Measurements from ENCODE around the gene C22orf15. TPM values are rescaled to one million over a fixed set of nuclear protein-coding genes. Genes with fewer than 3 reads are reported as not detected.

C22orf15 gene
- total RNA-seq, 1 experiment from 2014 or later = not detected

DNA sequence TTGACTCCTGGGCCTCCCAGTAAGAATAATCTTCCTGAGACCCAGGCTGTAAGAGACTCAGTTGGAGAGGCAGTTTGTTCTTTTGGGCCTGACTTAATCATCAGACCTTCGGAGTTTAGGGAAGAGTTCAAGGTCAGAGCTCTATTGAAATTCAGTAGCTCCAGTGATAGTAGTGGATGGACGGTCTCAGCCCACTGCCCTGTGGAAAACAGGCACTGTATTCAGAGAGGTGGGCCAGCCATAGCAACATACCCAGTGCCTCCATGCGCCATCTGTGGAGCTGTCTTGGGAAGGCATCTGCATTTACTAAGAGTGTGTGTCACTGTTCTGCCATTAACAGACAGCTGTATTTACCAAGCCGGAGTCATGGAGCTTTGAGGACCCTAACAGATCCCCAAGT lies 26.8 kb downstream of the C22orf15 start:
- Histone ChIP-seq H3K9me2 (ENCODE audit: insufficient read depth) (no peaks in the 10 kb centered on the region), H3K9me3 (ENCODE audit: control insufficient read depth in 1 of 2, insufficient read depth in 1 of 2, low read depth in 1 of 2, low read length in 2 of 2) (no peaks in the 10 kb centered on the region), H3K79me2 (ENCODE audit: insufficient read depth, low read length) (peaks cover 61% of the 10 kb centered on the region), H3K4me2 (ENCODE audit: low read length) (no peak overlapping the region), H3K36me3 (ENCODE audit: control insufficient read depth in 1 of 2, insufficient read depth in 2 of 2, low read length in 2 of 2) (peaks cover 4 to 7% of the 10 kb centered on the region in 2 experiments; a peak in 2 of 4 replicates), H2AFZ (ENCODE audit: low read depth, low read length, poor library complexity, severe bottlenecking) (no peak overlapping the region), H3K9ac (ENCODE audit: low read length) (no peak overlapping the region), H3K27me3 (ENCODE audit: insufficient read depth, low read length) (no peaks in the 10 kb centered on the region), H3K27ac (ENCODE audit: low read depth, low read length) (no peak overlapping the region), H3K4me1 (ENCODE audit: control insufficient read depth in 1 of 2, insufficient read depth in 2 of 2, low read length in 2 of 2) (peaks cover 9 to 21% of the 10 kb centered on the region in 2 experiments; a peak in 3 of 4 replicates), H4K20me1 (ENCODE audit: insufficient read depth) (peaks cover 8% of the 10 kb centered on the region; the same call in 1 of the 2 replicates), H3K4me3 (replicated peaks in 1 of 2; ENCODE audit: low read depth in 1 of 2, low read length in 2 of 2) (no peak overlapping the region)
- TF ChIP-seq RAD21 (IDR thresholded peaks at IDR 0.05; ENCODE audit: low read depth) (no peak), POLR2A (IDR thresholded peaks at IDR 0.05; ENCODE audit: borderline replicate concordance, extremely low read depth, insufficient read depth, insufficient read length) (no peak), SP1 (IDR thresholded peaks at IDR 0.05; ENCODE audit: low read depth) (no peak), JUND (IDR thresholded peaks at IDR 0.05) (no peak), SRF (IDR thresholded peaks at IDR 0.05; ENCODE audit: low read depth) (no peak), CEBPB (IDR thresholded peaks at IDR 0.05; ENCODE audit: low read depth) (no peak), CBX3 (IDR thresholded peaks at IDR 0.05; ENCODE audit: low read depth) (no peak), YY1 (IDR thresholded peaks at IDR 0.05; ENCODE audit: extremely low read depth, insufficient replicate concordance, low read depth, low read length) (no peak), REST (IDR thresholded peaks at IDR 0.05; ENCODE audit: low read depth) (no peak), SIN3A (IDR thresholded peaks at IDR 0.05; ENCODE audit: low read depth) (no peak), MAX (IDR thresholded peaks at IDR 0.05) (no peak), ATF3 (IDR thresholded peaks at IDR 0.05) (no peak), POLR2AphosphoS5 (IDR thresholded peaks at IDR 0.05; ENCODE audit: low read depth, low read length) (no peak), FOSL1 (IDR thresholded peaks at IDR 0.05; ENCODE audit: low read depth) (no peak), EZH2phosphoT487 (IDR thresholded peaks at IDR 0.05; ENCODE audit: borderline replicate concordance) (no peak), ELF1 (IDR thresholded peaks at IDR 0.05; ENCODE audit: borderline replicate concordance, low read depth) (no peak)
- DNase-seq (ENCODE audit: low read depth, low spot score) = no peak
- POLR2A ChIA-PET = interaction anchor here (0.5 to 2.6 kb wide), 2 partner anchors 19 to 40 kb away, joined by 3 to 8 read pairs; no protein-coding TSS in a partner anchor
- intact Hi-C loops (cut with micrococcal nuclease) = no loop called here
- CTCF ChIA-PET = interaction anchor here (0.5 kb wide), 1 partner anchor 19 kb away, joined by 3 read pairs; no protein-coding TSS in a partner anchor
- no peak for ATAC-seq
- RAD21 ChIA-PET (ENCODE audit: low non-redundant PET in 1 of 2, low total read pairs in 2 of 2, uncharacterized antibody in 2 of 2, unreplicated experiment in 2 of 2) = no interaction called here
- no TSS peak for BruUV-seq (replicated peaks)
